Measurements from ENCODE around the gene SOD1. TPM values are rescaled to one million over a fixed set of nuclear protein-coding genes. Genes with fewer than 3 reads are reported as not detected.
A peak's percentile ranks its signal among the peaks of the same experiment; 100 is the strongest.
"Not testable (repeated sequence)": the region's sequence is repeated elsewhere in the genome, so short reads cannot be mapped to it uniquely, and the experiment has no call there.

SOD1 gene
- 100 to 1,000 TPM; 112 to 161 (median 122) TPM for polyA plus RNA-seq (ENCODE audit: insufficient read length in 10 of 10)
- long read RNA-seq, donor 1, transcript SOD1-201 (5 exons, 966 nt), result major isoform, 109 of 121 reads
- long read RNA-seq, donor 1, partial matches to known transcripts, result 12 of 121 reads
- long read RNA-seq, donor 1, other reads (novel, unspliced or antisense), result 0 of 121 reads
- long read RNA-seq, donor 2, transcript SOD1-201 (5 exons, 966 nt), result major isoform, 91 of 96 reads
- long read RNA-seq, donor 2, partial matches to known transcripts, result 5 of 96 reads
- long read RNA-seq, donor 2, other reads (novel, unspliced or antisense), result 0 of 96 reads
- long read RNA-seq, donor 3, result 0 reads
- long read RNA-seq, donor 4, transcript SOD1-201 (5 exons, 966 nt), result major isoform, 98 of 98 reads
- long read RNA-seq, donor 4, partial matches to known transcripts, result 0 of 98 reads
- long read RNA-seq, donor 4, other reads (novel, unspliced or antisense), result 0 of 98 reads
- long read RNA-seq, donor 5, transcript SOD1-201 (5 exons, 966 nt), result major isoform, 116 of 149 reads
- long read RNA-seq, donor 5, partial matches to known transcripts, result 15 of 149 reads
- long read RNA-seq, donor 5, other reads (novel, unspliced or antisense), result 18 of 149 reads
- long read RNA-seq, donor 6, transcript SOD1-201 (5 exons, 966 nt), result major isoform, 117 of 135 reads
- long read RNA-seq, donor 6, partial matches to known transcripts, result 13 of 135 reads
- long read RNA-seq, donor 6, other reads (novel, unspliced or antisense), result 5 of 135 reads
- long read RNA-seq, donor 7, transcript SOD1-201 (5 exons, 966 nt), result major isoform, 77 of 95 reads
- long read RNA-seq, donor 7, partial matches to known transcripts, result 13 of 95 reads
- long read RNA-seq, donor 7, other reads (novel, unspliced or antisense), result 5 of 95 reads
- long read RNA-seq, donor 8, transcript SOD1-201 (5 exons, 966 nt), result major isoform, 103 of 116 reads
- long read RNA-seq, donor 8, partial matches to known transcripts, result 13 of 116 reads
- long read RNA-seq, donor 8, other reads (novel, unspliced or antisense), result 0 of 116 reads
- long read RNA-seq, donor 9, transcript SOD1-201 (5 exons, 966 nt), result major isoform, 22 of 22 reads
- long read RNA-seq, donor 9, partial matches to known transcripts, result 0 of 22 reads
- long read RNA-seq, donor 9, other reads (novel, unspliced or antisense), result 0 of 22 reads

GRCh38 chr21:31659536-31660258, at the start of gene SOD1:
Gene SOD1, plus strand, starts transcription at chr21:31659693. Its CDS starts 77 bp downstream, at chr21:31659770.
- DNase-seq, result peak; percentile 95 to 98 (median 96)

GRCh38 chr21:31611445-31611844, 48.0 kb upstream of the SOD1 start:
- DNase-seq, result no peak

GRCh38 chr21:31612894-31613785, 46.4 kb upstream of the SOD1 start:
- peak in 1 of 3 donors; percentile 11 for DNase-seq

GRCh38 chr21:31614705-31615104, 44.8 kb upstream of the SOD1 start:
- DNase-seq, result no peak

- no peak for DNase-seq
These were observed 43.3 kb upstream of the SOD1 start for GRCh38 chr21:31616216-31616615.

GRCh38 chr21:31618696-31619430, 40.6 kb upstream of the SOD1 start:
- DNase-seq, result no peak

GRCh38 chr21:31622397-31622796, 37.1 kb upstream of the SOD1 start:
- DNase-seq, result no peak

- DNase-seq, result no peak
These were observed 35.8 kb upstream of the SOD1 start for GRCh38 chr21:31623664-31624063.

- DNase-seq, result no peak
These were observed 35.3 kb upstream of the SOD1 start for GRCh38 chr21:31624181-31624580.

DNA sequence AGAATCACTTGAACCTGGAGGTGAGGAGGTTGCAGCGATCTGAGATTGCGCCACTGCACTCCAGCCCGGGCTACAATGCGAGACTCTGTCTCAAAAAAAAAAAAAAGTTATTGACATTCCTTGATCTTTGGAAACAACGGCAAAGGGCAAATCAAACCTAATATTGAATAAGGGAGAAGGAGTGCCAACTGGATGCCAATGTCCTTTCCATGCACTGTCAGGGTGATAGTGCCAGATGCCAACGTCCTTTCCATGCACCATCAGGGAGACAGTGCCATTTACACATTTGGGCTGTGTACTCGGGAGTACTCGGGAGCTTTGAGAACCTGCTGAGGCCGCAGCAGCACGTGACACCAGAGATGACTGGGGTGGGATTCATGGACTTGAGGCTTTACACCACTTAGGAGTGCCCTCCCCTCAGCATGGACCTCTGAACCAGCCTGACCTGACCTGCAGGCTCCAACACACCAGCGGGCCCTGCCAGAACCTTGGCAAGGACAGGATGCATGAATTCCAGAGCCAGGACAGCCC, 34.5 kb upstream of the SOD1 start:
- DNase-seq, result no peak

- DNase-seq, result peak; percentile 11 to 76 (median 17)
These were observed 29.4 kb upstream of the SOD1 start for GRCh38 chr21:31629972-31630711.

- not testable (repeated sequence) for DNase-seq
These were observed 27.6 kb upstream of the SOD1 start for GRCh38 chr21:31631881-31632280.

GRCh38 chr21:31634993-31635392, 24.5 kb upstream of the SOD1 start:
- DNase-seq, result no peak

- no peak for DNase-seq
These were observed 22.6 kb upstream of the SOD1 start for GRCh38 chr21:31636874-31637273.

DNA sequence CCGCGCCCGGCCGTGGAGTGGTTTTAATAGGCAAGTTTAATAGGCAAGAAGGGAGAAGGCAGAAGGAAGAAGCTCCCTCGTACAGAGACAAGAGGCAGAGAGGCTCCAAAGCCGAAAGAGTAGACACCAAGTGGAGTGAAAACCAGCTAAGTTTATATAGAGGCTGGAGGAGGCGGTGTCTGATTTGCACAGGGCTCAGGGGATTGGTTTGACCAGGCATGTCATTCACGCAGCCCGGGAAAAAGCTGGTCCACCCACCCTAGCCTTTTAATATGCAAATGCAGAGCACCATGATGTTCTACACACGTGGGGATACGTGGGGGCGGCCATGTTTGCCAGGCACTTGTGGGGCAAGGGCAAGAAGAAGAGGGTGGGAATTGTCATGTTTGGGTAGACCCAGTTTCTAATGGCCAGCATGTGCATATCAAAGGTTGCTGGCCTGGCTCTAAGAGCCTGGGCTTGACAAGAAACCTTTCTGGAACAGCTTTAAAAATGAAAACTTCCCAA, 18.0 kb upstream of the SOD1 start:
- no peak for DNase-seq

DNA sequence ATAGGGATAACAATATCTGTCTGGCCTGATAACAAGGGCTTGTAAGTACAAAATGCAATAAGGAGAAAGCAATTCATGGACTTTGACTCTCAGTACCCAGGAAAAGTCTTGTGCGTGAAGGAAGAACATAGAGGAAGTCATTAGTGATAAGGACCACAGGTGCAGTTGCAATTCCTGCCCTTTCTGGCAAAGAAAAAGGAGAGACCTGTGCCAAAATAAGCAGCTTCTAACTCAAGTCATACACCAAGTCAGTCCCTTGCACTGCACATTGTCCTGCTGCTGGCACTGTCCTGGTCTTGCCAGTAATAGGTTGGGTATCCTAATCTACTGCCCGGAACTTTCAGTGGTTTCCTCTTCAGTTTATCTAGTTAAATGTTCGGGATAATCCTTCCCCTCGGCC, 14.8 kb upstream of the SOD1 start:
- DNase-seq, result no peak

DNA sequence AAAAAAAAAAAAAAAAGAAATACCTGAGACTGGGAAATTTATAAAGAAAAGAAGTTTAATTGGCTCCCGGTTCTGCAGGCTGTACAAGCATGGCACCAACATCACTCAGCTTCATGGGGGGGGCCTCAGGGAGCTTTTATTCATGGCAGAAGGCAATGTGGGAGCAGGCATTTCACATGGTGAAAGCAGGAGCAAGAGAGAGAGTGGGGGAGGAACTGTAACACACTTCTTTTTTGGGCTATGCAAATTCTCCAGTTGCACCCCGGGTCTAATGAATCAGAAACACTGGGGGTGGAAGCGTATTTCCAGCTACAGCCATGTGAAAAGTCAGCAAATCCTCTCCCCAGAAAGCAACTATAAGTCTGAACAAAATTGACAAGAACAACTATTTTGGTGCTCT, 11.8 kb upstream of the SOD1 start:
- DNase-seq, result no peak

GRCh38 chr21:31650930-31651329, 8.6 kb upstream of the SOD1 start:
- DNase-seq, result no peak

All from muscle of back (tissue), 13 donors.